Measurements from ENCODE around the gene NEDD1. TPM values are rescaled to one million over a fixed set of nuclear protein-coding genes. Genes with fewer than 3 reads are reported as not detected.

Gene NEDD1
- total and polyA plus RNA-seq, 10 of the 15 experiments (the other 5 are each of a cell fraction or from before 2014, with no cell fraction given), result 15.9 to 52.6 (median 28.7) TPM

- Histone ChIP-seq H3K4me2 (ENCODE audit: control insufficient read depth, insufficient read depth) (no peak overlapping the region), H3K27me3 (replicated peaks in 1 of 2; ENCODE audit: control insufficient read depth in 2 of 2, insufficient read depth in 2 of 2, low read length in 1 of 2) (no peaks in the 10 kb centered on the region), H4K20me1 (ENCODE audit: control insufficient read depth, insufficient read depth) (no peaks in the 10 kb centered on the region), H3K4me3 (no peak overlapping the region), H3K79me2 (ENCODE audit: control insufficient read depth, insufficient read depth, low read length) (no peaks in the 10 kb centered on the region), H3K27ac (ENCODE audit: control insufficient read depth, insufficient read depth) (no peak overlapping the region), H3K36me3 (ENCODE audit: control insufficient read depth in 2 of 2, insufficient read depth in 2 of 2, low read length in 1 of 2) (no peaks in the 10 kb centered on the region), H3K9me3 (replicated peaks; ENCODE audit: control insufficient read depth, insufficient read depth, low read length) (no peaks in the 10 kb centered on the region; the same call in 2 of the 3 replicates), H3K4me1 (ENCODE audit: control insufficient read depth, insufficient read depth, low read length) (no peaks in the 10 kb centered on the region), H2AFZ (ENCODE audit: control insufficient read depth, low read depth, low read length) (no peak overlapping the region), H3K9ac (ENCODE audit: control insufficient read depth, insufficient read depth, low read length) (no peak overlapping the region)
- 25% methylated on average over 2 of the region's 2 CpGs for WGBS (ENCODE audit: insufficient coverage, insufficient replicate concordance, low lambda C conversion rate, missing lambda C conversion rate)
- SMC1A ChIA-PET (ENCODE audit: uncharacterized antibody, unreplicated experiment), result interaction anchor here (1.2 kb wide), 2 partner anchors 11 to 83 kb away, joined by 3 to 4 read pairs; no protein-coding TSS in a partner anchor
- DNase-seq (ENCODE audit: low read depth, low spot score), result no peak
- FAIRE-seq, result no peak
- POLR2A ChIA-PET, result no interaction called here
- no peak for ATAC-seq
- intact Hi-C loops (cut with micrococcal nuclease; ENCODE audit: unreplicated experiment) (no loop called here), in situ Hi-C loops (cut with MboI) (no loop called here)
- RAD21 ChIA-PET (ENCODE audit: unreplicated experiment), result no interaction called here
- CTCF ChIA-PET, result interaction anchor here (0.6 kb wide), 1 partner anchor 225 kb away, joined by 3 read pairs; no protein-coding TSS in a partner anchor
- TF ChIP-seq FOXK2 (IDR thresholded peaks at IDR 0.05), result no peak
- TF ChIP-seq NR2C1 (IDR thresholded peaks at IDR 0.05), result no peak
- TF ChIP-seq FOS (IDR thresholded peaks at IDR 0.05; ENCODE audit: borderline replicate concordance, extremely low read depth, insufficient read length), result no peak
- no peak for TF ChIP-seq RCOR1 (conservative IDR thresholded peaks at IDR 0.05; ENCODE audit: low read depth, low read length)
- no peak for TF ChIP-seq CBX3 (IDR thresholded peaks at IDR 0.05; ENCODE audit: borderline replicate concordance, low read depth)
- TF ChIP-seq HDAC6 (IDR thresholded peaks at IDR 0.05; ENCODE audit: unreplicated experiment), result no peak
- no peak for TF ChIP-seq KDM1A (IDR thresholded peaks at IDR 0.05; ENCODE audit: borderline replicate concordance)
- no peak for TF ChIP-seq USF1 (IDR thresholded peaks at IDR 0.05; ENCODE audit: borderline replicate concordance, extremely low read length, insufficient read depth, low read depth, low read length)
- no peak for TF ChIP-seq ZBED1 (IDR thresholded peaks at IDR 0.05; ENCODE audit: borderline replicate concordance)
- BruUV-seq (replicated peaks), result no TSS peak
These were observed 45.4 kb upstream of the NEDD1 start for GRCh38 chr12:96861656-96862055.
